ENCODE measurements around the gene DISC1.
"Not testable (repeated sequence)": the region's sequence is repeated elsewhere in the genome, so short reads cannot be mapped to it uniquely, and the experiment has no call there.

The DISC1 gene

DNA sequence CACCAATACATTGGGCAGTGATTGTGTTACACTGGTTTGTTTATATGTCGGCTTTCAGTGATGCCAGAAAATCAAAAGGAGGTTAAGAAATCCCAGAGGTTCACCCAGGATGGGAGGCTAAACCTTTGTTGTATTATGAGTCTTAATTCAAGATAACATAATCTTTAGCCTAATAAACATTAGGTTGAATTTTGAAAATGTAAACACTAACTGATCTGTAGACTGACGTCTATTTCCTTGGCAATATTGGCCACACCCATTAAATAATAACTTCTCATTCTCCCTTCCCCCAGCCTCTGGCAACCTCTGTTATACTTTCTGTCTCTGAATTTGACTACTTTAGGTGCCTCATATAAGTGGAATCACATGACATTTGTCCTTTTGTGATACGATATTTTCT, 238.7 kb downstream of the DISC1 start:
- DNase-seq: no peak

DNA sequence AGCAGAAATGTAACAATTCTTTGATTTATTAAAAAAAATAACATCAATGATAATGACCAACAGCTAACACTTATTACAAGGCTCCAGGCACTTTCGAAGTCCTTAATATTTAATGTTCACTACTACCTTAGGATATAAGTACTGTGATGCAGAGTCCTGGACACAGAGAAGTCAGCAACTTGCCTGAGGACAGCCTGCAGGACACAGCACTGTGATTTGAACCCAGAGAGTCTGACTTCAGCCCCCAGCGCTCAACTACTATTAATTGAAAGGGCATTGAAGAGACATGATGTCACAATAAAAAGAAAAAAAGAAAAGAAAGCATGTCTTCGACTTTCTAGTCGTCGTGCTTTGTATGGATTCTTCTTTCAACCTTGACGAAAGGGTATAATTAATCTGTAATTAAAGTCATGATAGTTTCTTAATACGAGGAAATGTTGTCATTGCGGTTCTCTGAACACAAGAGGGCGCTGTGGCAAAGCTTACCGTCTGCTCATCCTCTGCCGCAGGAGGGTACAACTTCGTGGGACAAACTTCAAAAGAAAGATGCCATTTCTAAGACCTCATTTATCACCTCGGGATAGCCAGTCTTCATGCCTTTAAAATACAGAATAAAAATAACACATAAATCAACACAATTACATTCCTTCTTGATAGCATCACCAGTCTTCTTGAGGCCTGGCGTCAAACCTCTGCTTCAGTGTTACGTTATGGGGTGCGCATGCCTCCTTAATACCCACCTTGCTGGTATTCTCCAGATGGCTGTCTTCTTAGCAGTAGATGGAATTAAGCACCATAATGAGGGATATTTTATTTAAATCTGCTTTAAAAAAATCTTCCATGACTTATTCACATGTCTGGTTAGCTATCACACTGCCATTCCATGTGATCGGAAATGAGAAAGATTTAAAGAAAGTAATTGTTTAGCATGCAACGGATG, 240.1 kb downstream of the DISC1 start:
- no peak for DNase-seq

DNA sequence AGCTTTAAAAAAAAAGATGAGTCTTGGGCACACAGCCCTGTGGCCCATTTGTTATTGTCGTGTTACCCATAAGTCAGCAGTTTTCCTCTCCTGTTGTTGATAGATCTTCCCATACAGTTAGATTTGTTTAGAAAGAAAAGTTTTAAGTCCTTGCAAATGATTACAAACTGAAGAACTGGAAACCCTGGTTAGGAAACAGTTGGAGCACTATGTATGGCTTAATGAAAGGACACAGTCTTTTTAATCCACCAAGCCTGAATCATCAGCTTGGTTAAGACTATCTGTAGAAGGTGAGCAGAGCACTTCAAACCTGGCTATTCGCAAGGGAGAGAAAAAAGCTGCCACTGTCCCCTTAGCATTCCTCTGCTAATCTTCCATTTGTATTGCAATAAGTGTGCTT, 241.0 kb downstream of the DISC1 start:
- DNase-seq: no peak

DNA sequence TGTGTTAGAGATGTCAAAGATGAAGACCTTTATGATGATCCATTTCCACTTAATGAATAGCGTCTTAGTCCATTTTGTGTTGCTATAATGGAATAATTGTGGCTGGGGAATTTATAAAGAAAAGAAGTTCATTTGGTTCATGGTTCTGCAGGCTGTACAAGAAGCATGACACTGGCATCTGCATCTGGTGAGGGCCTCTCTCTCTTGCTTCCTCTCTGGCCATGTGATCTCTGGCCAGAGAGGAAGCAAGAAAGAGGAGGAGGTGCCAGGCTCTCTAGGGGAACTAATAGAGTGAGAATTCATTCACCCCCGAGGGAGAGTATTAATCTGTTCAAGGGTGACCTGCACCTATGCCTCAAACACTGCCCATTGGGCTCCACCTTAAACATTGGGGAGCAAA, 242.8 kb downstream of the DISC1 start:
- no peak for DNase-seq

DNA sequence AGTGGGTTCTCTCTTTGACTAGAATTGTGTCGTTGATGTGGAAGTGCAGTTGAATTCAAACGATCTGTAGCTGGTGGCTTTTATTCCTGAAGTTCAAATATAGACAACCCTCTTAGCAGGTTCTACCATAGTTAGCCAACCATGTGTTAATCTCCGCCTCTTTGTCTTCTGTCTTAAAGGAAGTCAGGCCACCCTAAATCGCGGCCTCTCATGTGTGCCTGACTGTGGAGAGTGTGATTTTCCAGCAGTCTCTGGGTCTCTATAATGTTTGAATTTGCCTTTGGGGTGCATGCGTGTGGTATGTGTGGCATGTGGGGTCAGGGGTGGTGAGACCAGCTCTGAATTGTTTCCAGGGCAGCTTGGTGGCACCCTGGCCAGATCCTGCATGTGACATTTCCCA, 244.9 kb downstream of the DISC1 start:
- no peak for DNase-seq

DNA sequence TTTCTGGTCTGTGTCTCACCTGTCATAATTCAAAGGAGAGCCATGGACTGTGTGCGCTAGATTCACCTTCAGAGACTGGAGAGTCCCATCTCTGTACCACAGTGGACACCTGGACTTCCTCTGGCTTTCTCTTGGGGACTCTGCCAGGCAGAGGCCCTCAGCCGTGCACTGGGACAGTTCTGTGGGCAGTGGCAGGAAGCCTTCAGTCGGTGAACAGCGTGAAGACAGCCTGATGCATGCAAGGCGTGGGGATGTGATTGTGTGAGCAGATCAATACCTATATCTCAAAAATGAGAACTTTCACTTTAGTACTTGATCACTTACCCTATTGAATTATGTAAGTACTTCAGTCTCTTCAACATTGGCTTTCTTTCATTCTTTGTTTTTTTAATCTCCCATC, 245.3 kb downstream of the DISC1 start:
- no peak for DNase-seq

DNA sequence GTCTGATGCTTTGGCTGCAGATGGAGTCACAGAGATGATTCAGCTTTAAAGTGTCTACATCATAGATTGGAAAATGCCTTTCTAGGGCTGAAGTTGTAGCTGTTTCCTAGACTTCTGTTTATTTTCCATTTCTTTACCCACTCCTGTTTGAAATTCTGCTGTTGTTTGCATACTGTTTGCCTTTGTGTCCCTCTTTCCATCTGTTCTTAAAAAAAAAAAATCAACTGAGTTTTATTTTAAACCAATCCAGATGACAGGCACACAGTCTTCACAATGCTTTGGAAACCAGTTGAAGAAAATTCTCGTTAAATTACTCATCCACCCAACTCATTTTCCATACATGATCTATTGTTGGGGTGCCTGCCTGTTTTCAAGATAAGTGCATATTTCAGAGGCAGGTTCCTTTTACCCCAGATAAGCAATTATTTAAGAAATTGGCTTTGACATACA, 245.9 kb downstream of the DISC1 start:
- no peak for DNase-seq

DNA sequence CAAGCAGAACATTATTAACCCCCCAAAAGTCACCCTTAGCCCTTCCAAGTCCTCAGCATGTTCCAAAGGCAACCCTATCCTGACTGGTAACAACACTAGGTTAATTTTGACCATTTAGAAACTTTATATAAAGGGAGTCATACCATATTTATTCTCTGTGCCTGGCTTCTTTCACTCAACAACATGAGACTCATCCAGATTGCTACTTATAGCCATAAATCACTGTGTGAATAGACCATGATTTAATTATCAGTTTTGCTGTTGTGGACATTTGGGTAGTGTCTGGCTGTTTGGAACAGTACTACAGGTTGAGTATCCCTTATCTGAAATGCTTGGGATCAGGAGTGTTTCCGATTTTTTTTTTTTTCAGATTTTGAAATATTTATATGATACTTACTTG, 252.1 kb downstream of the DISC1 start:
- DNase-seq: no peak

DNA sequence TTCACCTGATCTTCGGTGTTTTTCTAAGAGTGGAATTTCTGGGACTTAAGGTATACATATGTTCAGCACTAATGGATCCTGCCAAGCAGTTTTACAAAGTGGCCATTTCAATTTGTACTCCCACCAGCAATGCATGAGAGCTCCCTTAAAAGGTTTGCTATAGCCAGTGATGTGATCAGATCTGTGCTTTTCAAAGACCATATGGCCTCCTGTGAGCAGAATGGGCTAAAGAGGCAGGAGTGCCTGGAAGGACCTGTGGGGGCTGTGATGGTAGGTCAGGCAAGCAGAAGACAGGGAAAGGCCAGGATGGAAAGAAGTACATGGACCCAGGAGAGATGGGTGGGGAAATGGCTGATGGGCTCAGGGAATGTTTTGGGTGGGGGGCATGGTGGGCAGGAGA, 252.7 kb downstream of the DISC1 start:
- DNase-seq: no peak

DNA sequence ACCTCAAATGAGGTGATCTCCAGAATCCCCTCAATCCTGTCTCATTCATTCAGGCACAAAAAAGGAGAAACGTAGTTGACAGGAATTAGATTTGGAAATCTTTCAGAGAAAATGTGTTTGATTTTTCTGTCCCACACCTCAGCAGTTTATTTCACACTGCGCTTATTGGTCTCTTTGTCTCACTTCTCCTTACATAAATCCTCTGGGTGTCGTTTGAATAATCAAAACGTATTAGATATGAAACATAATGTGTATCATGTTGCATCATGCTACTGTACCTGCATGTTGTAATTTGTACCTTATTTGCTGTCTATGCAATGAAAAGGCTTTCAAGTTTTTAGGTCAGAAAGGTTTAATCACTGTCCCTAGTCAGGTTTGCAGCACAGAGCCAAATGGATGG, 255.7 kb downstream of the DISC1 start:
- DNase-seq: no peak

DNA sequence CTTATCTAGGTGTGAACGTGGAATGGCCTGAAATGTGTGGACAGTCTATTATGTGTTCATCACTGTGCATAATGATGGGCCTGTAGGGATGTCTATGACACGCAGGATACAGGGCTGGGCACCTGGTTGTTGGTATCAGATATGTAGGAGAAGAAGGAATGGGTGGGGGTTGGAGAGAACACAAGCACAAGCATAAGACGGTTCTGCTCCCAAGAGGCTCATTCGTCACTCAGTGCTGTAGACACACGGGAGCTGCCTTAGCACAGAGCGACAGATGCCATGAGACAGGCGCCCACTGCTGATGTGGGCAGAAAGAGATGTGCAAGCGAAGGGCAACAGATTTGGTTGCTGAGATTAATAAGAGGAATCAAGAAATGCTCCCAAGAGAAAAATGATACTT, 256.2 kb downstream of the DISC1 start:
- DNase-seq: no peak

DNA sequence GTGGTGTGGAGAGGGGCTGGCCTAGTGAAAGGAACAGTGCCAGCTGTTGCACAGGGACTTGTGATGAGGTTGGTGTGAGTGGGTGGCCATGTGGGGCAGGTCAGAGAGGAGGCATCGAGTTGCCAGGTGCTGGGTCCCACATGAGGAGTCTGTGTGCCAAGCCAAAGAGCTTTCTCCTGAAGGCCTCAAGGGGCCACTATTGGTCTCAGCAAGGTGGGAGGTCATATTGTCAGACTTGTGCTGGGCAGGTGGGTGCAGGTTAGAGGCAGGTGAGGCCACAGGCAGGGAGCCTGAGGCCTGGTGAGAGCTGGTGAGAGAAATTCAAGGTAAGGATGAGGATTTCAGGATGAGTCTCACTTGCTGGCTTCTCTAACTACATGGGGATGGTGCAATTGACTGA, 256.8 kb downstream of the DISC1 start:
- DNase-seq: no peak

DNA sequence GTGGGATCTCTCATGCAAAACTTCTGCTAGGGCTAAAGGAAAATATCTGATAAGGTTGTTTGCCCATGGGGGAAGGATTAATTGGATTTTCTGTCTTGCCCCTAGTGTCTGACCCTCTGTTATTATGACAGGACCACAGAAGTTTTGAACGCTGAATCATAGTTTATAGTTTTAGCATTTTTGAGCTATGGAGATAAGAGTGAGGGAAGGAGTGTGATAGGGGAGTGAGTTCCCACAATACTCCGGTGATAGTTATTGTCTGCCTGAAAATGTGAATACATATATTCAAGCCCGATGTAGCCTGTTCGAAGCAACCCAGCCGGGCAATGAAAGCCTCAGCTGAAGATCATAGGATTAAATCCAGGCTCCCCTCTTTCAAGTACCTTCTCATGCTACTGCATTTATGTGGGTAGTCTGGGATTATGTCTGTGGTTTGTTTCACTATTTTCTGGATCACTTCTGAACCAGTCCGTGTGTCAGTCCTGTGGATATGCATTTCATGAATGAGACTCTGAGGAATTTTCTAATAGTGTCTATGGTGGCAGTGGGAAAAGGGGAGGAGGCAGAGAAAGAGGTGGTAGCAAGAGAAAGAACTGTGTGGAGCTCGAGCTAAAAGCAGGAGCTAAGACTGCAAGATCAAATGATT, 258.7 kb downstream of the DISC1 start:
- DNase-seq: no peak

DNA sequence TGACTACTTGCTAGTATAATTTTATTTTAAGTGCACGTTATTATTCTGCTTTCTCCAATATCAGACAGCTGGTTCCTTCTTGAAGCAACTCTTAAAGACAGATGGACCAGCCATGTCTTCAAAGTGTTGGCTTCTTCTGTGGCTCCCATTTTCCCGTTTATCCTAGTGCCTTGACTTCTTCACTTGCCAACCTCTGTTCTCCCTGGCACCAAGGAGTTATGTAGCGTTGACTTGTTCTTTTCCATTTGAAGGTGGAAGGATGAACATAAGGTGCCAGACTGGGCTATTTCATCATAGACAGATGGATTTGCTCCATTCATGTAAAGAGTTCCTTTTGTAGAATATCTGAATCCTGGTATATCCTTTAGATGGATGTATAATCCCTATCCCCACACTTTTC, 260.6 kb downstream of the DISC1 start:
- DNase-seq: no peak

DNA sequence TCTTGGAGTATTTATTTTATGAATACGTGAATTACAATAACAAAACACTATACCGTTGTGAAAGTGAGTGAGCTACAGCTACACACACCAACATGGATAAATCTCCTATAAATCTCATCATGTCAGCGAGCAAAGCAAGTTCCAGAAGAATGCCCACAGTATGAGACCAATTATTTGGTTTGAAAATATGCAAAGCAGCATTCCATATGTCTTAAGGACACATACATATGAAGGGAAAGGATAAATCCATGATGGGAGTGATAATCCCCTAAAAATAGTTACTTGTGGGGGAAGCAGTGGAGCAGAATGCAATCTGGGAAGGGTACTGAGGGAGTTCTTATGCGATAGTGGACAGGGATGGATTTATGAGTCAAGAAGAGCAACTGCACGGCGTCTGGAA, 261.3 kb downstream of the DISC1 start:
- no peak for DNase-seq

DNA sequence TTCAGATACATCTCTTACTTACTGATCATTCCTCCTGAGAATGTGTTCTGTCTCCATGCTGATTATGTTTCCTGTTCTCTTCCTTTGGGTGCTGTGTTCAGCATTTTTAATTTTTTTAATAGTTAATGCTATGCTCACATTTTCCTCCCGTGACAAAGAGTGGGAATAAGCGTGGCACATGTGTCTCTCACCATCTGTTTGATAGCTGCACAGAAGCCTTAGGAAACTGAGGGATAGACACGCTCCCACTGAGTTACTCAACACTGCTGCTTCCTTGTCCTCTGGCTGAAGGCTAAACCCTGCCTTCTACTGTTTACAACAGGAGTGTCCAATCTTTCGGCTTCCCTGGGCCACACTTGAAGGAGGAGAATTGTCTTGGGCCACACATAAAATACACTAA, 264.2 kb downstream of the DISC1 start:
- no peak for DNase-seq

DNA sequence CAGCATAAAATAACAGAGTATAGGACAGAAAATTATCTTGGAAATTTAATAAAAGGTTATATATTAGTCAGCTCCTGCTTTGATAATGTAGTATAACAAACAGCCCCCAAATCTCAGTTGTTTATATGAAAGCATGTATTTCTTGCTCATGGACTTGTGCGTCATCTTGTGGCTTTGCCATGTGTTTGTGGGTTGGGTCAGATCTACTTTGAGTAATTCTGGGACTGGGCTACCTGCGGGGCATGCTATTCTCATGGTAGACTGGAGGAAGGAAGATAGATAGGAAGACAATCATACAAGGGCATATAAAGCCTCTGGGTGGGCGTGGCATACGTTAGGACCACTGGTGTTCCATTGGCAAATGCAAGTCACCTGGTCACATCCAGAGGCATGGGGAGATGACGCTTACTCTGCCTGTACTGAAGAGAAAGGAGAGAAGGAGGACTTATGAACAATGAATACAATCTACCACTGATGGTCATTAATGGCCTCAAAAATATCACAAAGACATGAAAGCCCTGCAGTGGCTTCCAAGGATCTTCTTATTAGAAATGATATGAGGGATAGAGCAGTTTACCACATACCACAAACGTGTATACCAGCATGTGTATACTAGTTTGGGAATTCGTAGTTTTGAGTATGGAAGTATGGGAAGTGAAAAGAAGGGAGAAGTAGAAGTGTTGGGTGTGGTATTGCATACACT, 267.0 kb downstream of the DISC1 start:
- DNase-seq: no peak

DNA sequence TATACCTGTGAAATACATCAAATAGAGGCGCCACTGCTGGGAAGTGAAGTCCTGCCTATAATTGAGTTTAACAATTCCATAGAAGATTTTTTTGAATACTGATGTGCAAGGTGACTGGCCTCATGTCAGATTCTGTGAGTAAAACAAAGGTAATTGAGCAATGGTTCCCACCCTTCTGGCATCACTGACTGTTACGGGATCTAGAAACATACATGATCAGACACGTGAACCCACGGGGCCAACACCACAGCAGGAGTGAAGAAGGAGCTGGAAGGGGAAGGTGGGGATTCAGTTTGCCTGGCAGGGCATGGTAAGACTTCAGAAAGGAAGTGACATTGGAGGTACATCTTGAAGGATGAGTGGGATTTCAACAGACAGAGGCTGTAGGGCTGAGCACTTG, 270.2 kb downstream of the DISC1 start:
- DNase-seq: no peak

DNA sequence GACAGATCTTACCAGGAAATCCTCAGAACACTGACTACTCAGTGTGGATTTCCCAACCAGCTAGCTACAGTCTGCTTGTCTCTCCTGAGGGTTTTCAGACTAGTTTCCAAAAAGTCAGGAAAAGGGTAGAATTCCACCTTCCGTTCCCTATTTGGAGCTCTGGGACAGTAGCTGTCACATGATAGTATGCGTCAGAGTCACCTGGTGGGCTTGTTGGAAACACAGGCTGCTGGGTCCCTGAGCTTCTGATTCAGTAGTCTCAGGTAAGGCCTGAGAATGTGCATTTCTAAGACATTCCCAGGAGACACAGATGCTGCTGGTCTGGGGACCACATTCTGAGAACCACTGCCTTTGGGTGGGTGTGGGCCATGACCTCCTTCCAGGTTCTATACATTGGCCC, 272.5 kb downstream of the DISC1 start:
- DNase-seq: no peak

DNA sequence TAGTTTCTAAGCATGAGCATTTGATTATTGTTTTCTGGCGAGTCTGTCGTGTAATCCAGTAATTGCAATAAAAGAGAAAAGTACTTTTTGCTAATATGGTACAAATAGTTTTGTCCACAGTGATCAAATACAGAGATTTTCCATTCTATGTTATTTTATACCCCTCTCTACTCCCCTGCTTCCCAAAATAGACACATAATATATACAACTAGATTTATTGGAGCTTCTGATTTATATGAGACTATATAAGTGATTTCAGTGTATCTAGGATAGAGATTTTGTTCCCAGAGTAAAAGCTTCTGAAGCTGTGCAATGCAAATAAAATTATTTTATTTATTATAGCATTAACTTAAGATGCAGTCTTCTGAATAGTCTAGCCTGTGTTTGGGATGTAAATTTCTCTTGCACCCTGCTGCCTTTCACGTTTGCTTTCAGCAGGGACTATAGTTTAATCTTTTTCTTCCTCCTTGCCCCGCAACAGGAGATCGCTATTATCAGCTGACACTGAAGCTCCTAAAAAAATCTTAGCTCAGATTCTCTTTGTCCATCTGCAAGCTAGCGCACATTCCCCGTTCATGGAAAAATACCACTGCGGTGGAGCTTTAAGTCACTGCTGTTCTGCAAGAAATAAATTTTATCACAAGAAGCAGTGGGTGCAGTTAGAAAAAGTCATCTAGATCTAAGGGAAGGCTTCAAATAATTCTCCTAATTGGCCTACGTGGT, 273.3 kb downstream of the DISC1 start:
- DNase-seq: no peak

DNA sequence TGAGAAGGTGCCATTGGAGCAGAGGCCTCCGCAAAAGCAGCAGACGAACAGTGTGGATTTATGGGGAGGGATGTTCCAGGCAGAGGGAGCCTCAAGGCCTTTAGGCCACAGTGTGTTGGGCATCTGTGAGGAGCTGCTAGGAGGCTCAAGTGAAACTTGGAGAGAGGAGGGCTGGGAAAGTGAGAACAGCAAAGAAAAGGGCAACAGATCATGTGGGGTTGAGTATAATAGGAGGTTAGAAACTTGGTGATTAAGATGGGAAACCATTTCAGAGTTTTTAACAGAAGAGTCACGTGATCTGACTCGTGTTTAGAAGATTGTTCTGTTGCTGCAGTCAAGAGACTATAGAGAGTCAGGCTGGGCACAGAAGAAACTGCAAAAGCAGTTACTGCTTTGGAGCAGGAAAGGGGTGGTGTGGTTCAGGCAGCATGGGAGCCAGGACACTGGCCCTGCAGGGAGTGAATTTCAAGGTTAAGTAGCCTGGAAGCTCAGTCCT, 277.0 kb downstream of the DISC1 start:
- no peak for DNase-seq

DNA sequence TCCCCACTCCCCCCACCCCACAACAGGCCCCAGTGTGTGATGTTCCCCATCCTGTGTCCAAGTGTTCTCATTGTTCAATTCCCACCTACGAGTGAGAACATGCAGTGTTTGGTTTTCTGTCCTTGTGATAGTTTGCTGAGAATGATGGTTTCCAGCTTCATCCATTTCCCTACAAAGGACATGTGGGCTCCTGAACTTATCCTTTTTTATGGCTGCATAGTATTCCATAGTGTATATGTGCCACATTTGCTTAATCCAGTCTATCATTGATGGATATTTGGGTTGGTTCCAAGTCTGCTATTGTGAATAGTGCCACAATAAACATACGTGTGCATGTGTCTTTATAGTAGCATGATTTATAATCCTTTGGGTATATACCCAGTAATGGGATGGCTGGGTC, 280.7 kb downstream of the DISC1 start:
- DNase-seq: not testable (repeated sequence)

DNA sequence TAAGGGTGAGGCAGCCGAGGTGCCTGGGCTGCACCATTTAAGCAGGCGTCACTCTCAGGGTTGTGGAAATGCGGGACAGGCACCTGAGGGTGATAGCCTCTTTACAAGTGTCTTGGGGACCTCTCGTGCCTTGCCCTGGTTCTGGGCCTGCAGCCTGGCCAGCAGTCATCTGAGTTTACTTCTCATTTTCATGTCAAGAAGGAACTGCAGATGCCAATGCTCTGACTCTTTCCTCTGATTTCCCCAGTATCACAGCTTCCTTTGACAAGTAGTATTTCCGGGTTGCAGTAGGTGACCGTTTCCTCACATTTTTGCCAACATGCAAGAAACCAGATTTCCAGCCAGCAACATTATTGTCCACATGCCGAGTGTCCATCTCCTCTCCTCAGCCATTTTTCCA, 286.9 kb downstream of the DISC1 start:
- DNase-seq: no peak
